Tibial nerve (tissue), 4 donors: ENCODE data around the gene SLC25A21. TPM values are rescaled to one million over a fixed set of nuclear protein-coding genes. Genes with fewer than 3 reads are reported as not detected.

Source experiments
- DNase-seq, 2 donors: peaks; one replicate each; pipeline ENCODE4 v3.0.0-alpha.2; 2019; ENCODE audit warnings: low spot score in 2 of 2
- H3K27ac ChIP-seq, 4 donors: fragments of 200-600 bp; sonication (generic) in 3 of 4; one replicate each; pipeline ENCODE4 v1.5.1; 2017 to 2019; ENCODE audit warnings: mild to moderate bottlenecking in 1 of 4
- H3K27me3 ChIP-seq, 2 donors: fragments of 200-600 bp; sonication (generic) in 1 of 2; one replicate each; pipeline versions ENCODE4 v1.5.1 to v1.6.0; 2017 to 2019
- H3K36me3 ChIP-seq, 3 donors: fragments of 200-600 bp; sonication (generic); one replicate each; pipeline ENCODE4 v1.5.1; 2018 to 2019
- H3K4me1 ChIP-seq, 4 donors: fragments of 200-600 bp; sonication (generic) in 3 of 4; one replicate each; pipeline ENCODE4 v1.5.1; 2017 to 2019
- H3K4me3 ChIP-seq, 4 donors: fragments of 200-600 bp; sonication (generic) in 3 of 4; one replicate each; pipeline ENCODE4 v1.5.1; 2017 to 2019; ENCODE audit warnings: mild to moderate bottlenecking in 1 of 4, moderate library complexity in 1 of 4
- H3K9me3 ChIP-seq, 4 donors: fragments of 200-600 bp; sonication (generic) in 3 of 4; one replicate each; pipeline ENCODE4 v1.5.1; 2017 to 2019
- CTCF ChIP-seq, 5 experiments: fragments of 200-600 bp in 3 of 5; fragments of 450-650 bp in 2 of 5; sonication (generic) in 3 of 5; IDR thresholded peaks; one replicate each; pipeline ENCODE4 v1.5.1; 2016 to 2019; ENCODE audit warnings: antibody characterized with exemption in 5 of 5, mild to moderate bottlenecking in 3 of 5, moderate library complexity in 2 of 5
- EP300 ChIP-seq, 2 donors: sonication (generic); formaldehyde crosslinking; IDR thresholded peaks; one replicate each; pipeline ENCODE4 v1.6.1; 2017; ENCODE audit warnings: antibody characterized with exemption in 2 of 2, mild to moderate bottlenecking in 1 of 2
- POLR2A ChIP-seq, 2 donors: fragments of 450-650 bp; IDR thresholded peaks; one replicate each; pipeline ENCODE4 v1.6.1; 2017; ENCODE audit warnings: antibody characterized with exemption in 2 of 2, mild to moderate bottlenecking in 2 of 2, moderate library complexity in 2 of 2
- WGBS, 2 donors: methylation state at CpG; one replicate each; pipeline ENCODE4 v1.1.5; 2018; 5-methylcytosine and 5-hydroxymethylcytosine counted together
- total RNA-seq, 4 donors: library from RNA; depleted of rRNA; stranded (reverse); fragments of >200 nt; gene quantifications; one replicate each; pipeline ENCODE4 v1.1.0, GENCODE V29; 2016

The SLC25A21 gene
- total RNA-seq, 4 donors from 2014 or later: 0.30 to 0.98 (median 0.42) TPM; not detected in 1

DNA sequence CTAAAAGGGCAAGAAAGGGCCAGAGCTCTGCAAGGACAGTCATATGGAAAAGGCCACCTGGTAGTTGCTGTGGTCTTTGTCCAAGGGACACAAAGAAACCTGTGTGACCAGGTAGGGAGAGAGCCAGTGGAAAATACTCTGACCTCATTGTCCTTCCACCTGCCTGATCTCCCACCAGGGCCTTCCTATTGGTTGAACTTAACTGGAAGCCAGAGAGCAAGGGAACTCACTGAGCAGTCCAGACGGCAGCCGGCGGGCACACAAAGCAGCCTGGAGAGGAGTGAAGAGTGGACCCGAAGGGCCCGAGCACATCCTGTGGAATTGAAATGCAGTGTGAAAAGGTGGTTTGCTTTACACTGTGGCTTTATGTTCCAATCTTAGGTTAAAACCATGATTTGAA, 120.7 kb downstream of the SLC25A21 start:
- Histone ChIP-seq H3K36me3 (no peaks in the 10 kb centered on the region), H3K9me3 (peaks cover 0 to 15% (median 0%) of the 10 kb centered on the region in 4 donors), H3K27ac (no peak overlapping the region), H3K27me3 (no peaks in the 10 kb centered on the region), H3K4me1 (peaks cover 0 to 8% (median 0%) of the 10 kb centered on the region in 4 donors), H3K4me3 (no peak overlapping the region)
- 89 to 92% methylated on average over 5 of the region's 5 CpGs for WGBS, 2 donors
- DNase-seq: no peak
- TF ChIP-seq EP300 (IDR thresholded peaks at IDR 0.05): no peak
- TF ChIP-seq POLR2A (IDR thresholded peaks at IDR 0.05): no peak
- TF ChIP-seq CTCF (IDR thresholded peaks at IDR 0.05): no peak

DNA sequence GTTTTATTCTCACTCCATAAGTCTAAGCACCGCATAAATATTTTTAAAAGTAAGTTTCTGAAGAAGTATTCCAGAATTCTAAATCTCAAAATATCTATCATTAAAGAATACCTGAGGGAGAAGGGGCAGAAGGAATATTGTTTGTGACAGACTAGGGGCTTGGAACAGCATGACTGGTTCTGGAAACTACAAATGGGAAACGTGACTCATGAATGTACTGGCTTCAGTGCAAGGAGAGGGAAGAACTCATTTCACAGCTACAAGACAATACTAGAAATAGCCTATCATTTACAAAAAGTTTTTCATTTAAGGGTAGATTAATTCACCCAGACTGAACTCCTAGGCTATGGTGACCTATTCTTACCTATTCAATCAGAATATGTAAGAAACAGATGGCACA, 121.3 kb downstream of the SLC25A21 start:
- no peak for TF ChIP-seq CTCF (IDR thresholded peaks at IDR 0.05)
- no peak for TF ChIP-seq EP300 (IDR thresholded peaks at IDR 0.05)
- TF ChIP-seq POLR2A (IDR thresholded peaks at IDR 0.05): no peak
- H3K4me3 ChIP-seq: no peak overlapping the region
- H3K27ac ChIP-seq: no peak overlapping the region
- no peak for DNase-seq
- no peaks in the 10 kb centered on the region for H3K27me3 ChIP-seq
- no peaks in the 10 kb centered on the region for H3K36me3 ChIP-seq
- H3K9me3 ChIP-seq: peaks cover 0 to 15% (median 0%) of the 10 kb centered on the region in 4 donors
- H3K4me1 ChIP-seq: peaks cover 0 to 8% (median 0%) of the 10 kb centered on the region in 4 donors
- WGBS, 2 donors: 82 to 85% methylated on average over 2 of the region's 2 CpGs

DNA sequence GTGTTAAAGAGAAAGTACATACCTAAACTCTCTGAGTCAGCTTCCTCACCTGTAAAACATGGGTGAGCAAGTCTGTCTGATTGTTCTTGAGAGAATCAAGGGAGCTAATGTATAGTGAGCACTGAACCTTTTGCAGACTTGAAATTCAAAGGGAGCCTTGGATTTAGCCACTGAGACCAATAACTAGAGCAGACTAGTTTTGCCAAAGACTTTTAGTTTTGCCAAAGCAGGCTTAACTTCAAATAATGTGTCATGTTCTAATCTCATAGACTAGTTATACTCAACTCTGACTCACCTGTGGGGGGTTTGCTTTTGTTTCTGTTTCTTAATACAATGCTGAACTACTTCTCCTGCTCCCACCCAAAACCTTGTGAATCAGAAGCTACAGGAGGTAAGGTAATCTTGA, 123.7 kb downstream of the SLC25A21 start:
- no peaks in the 10 kb centered on the region for H3K27me3 ChIP-seq
- TF ChIP-seq CTCF (IDR thresholded peaks at IDR 0.05) (no peak), POLR2A (IDR thresholded peaks at IDR 0.05) (no peak), EP300 (IDR thresholded peaks at IDR 0.05) (no peak)

DNA sequence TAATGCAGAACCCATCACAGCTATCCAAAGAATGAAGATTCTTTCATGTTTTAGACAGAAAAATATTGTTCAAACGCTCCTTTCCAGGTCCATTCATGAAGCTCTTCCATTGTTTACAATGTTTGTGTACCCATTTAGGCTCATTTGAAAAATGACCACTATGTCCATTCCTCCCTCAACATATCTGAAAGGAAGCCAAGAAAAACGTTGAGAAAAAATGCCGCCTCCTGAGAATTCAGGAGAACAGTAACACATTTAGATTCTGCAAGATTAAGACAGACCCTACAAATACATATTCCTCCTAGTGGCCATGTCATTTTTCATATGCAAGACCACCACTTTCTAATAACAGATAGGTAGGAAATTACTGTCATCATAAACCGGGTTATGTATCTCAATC, 124.4 kb downstream of the SLC25A21 start:
- Histone ChIP-seq H3K27ac (no peak overlapping the region), H3K4me1 (peaks cover 0 to 8% (median 0%) of the 10 kb centered on the region in 4 donors), H3K36me3 (no peaks in the 10 kb centered on the region), H3K4me3 (no peak overlapping the region), H3K9me3 (no peaks in the 10 kb centered on the region), H3K27me3 (no peaks in the 10 kb centered on the region)
- 26 to 32% methylated on average over 4 of the region's 4 CpGs for WGBS, 2 donors
- TF ChIP-seq CTCF (IDR thresholded peaks at IDR 0.05): no peak
- no peak for TF ChIP-seq EP300 (IDR thresholded peaks at IDR 0.05)
- no peak for TF ChIP-seq POLR2A (IDR thresholded peaks at IDR 0.05)
- no peak for DNase-seq

More for the DNA sequence above, 123.7 kb downstream of the SLC25A21 start:
- DNase-seq: no peak
- Histone ChIP-seq H3K4me3 (no peak overlapping the region), H3K4me1 (peaks cover 0 to 8% (median 0%) of the 10 kb centered on the region in 4 donors), H3K9me3 (peaks cover 0 to under 1% (median 0%) of the 10 kb centered on the region in 4 donors), H3K36me3 (no peaks in the 10 kb centered on the region), H3K27ac (no peak overlapping the region)

GRCh38 chr14:37047226-37047625, 125.2 kb downstream of the SLC25A21 start:
- no peaks in the 10 kb centered on the region for H3K36me3 ChIP-seq
- H3K9me3 ChIP-seq: no peaks in the 10 kb centered on the region
- peaks cover 0 to 8% (median 0%) of the 10 kb centered on the region in 4 donors for H3K4me1 ChIP-seq
- TF ChIP-seq EP300 (IDR thresholded peaks at IDR 0.05) (no peak), CTCF (IDR thresholded peaks at IDR 0.05) (no peak), POLR2A (IDR thresholded peaks at IDR 0.05) (no peak)
- no peak for DNase-seq
- WGBS, 2 donors: 68 to 69% methylated on average over 4 of the region's 4 CpGs
- no peaks in the 10 kb centered on the region for H3K27me3 ChIP-seq
- H3K4me3 ChIP-seq: no peak overlapping the region
- no peak overlapping the region for H3K27ac ChIP-seq
